WI38 (cell line): ENCODE results near the gene SMARCA1.

Source experiments
- H3K4me3 ChIP-seq: 2 replicates; pipeline ENCODE4 v1.5.1; 2011; ENCODE audit warnings: low read depth, mild to moderate bottlenecking, control low read depth, low read length
- TF ChIP-seq, protein P1 (sequence below): IDR thresholded peaks from 2 replicates; pipeline ENCODE4 v1.5.1; 2012; ENCODE audit warnings: low read depth, mild to moderate bottlenecking, control low read depth, low read length

SMARCA1 gene

DNA sequence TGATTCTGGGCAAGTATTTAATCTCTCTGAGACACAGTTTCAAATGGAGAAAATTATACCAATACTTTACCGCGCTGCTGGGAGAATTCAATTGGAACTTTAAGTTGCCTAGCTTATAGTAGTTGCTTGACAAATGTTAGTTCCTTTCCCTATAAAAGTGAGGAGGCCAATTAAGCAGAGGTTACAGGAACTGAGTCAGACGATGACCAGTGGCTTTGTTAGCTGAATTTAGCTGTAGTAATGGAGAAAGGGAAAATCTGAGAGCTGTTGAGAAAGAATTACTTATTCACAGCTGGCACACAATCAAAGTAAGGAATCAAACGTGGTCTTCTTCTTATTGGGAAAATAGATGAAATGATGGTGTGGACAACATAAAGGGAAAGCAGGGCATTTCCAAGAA lies 29.6 kb downstream of the SMARCA1 start:
- no peak overlapping the region for H3K4me3 ChIP-seq
- TF ChIP-seq, protein P1, sequence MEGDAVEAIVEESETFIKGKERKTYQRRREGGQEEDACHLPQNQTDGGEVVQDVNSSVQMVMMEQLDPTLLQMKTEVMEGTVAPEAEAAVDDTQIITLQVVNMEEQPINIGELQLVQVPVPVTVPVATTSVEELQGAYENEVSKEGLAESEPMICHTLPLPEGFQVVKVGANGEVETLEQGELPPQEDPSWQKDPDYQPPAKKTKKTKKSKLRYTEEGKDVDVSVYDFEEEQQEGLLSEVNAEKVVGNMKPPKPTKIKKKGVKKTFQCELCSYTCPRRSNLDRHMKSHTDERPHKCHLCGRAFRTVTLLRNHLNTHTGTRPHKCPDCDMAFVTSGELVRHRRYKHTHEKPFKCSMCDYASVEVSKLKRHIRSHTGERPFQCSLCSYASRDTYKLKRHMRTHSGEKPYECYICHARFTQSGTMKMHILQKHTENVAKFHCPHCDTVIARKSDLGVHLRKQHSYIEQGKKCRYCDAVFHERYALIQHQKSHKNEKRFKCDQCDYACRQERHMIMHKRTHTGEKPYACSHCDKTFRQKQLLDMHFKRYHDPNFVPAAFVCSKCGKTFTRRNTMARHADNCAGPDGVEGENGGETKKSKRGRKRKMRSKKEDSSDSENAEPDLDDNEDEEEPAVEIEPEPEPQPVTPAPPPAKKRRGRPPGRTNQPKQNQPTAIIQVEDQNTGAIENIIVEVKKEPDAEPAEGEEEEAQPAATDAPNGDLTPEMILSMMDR: no peak

DNA sequence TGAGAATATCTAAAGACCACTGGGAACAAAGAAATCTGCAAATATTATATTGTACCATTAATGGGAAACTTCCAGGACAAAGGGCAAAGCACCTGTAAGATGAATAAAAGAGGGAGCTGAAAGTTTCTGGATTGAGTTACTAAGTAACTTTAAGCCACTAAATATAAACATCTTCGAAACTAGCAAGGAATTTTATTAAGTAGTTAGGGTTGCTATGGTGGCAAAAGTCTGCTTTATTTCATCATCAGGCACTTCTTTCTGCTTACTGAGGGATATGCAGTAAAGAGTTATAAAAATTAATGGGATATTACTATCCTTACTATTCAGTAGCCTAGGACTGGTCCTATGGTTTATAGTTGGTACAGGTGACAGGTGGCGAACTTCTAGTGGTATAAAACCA lies 33.0 kb downstream of the SMARCA1 start:
- no peak overlapping the region for H3K4me3 ChIP-seq
- TF ChIP-seq, protein P1: no peak

GRCh38 chrX:129488359-129488758 lies 34.9 kb downstream of the SMARCA1 start:
- no peak overlapping the region for H3K4me3 ChIP-seq
- TF ChIP-seq, protein P1: no peak

- H3K4me3 ChIP-seq: no peak overlapping the region
- TF ChIP-seq, protein P1: no peak
These were observed 42.4 kb downstream of the SMARCA1 start for GRCh38 chrX:129480889-129481288.

GRCh38 chrX:129478516-129478915 lies 44.8 kb downstream of the SMARCA1 start:
- TF ChIP-seq, protein P1: no peak

DNA sequence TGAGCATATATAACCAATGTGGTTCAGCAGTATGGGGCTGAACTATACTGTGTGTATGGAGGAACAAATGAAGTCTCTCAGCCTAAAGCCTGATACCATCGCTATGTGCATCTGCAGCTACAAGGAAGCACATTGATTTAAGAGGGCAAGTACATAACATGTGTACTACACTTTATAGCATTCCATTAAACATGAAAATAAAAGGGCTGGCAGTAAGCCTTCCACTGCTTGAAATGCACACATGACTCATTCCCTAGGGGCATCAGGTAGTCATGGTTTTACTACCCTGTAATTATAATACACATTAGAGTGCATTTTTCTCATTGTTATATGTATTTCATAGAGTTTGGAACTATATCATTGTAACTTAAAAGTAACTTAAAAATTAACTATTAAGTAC lies 51.2 kb downstream of the SMARCA1 start:
- no peak overlapping the region for H3K4me3 ChIP-seq

More at GRCh38 chrX:129478516-129478915, 44.8 kb downstream of the SMARCA1 start:
- H3K4me3 ChIP-seq: no peak overlapping the region

DNA sequence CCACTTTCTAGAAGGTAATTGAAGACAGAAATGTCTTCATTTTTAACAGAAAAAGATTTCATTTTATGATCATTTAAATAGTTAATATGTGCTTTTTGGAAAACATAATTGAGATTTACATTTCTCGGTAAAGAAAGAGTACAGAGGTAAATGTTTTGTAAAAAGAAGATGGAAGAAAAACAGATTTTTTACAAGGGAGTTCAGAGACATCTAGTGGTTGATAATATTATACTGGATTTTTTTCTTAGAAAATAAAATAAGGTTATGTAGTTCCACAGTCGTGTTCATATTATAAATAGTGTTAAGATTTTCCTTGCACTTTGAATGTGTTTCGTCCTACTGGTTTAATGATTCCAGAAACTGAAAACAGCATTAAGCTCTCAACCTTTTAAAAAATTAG lies 60.6 kb downstream of the SMARCA1 start:
- no peak overlapping the region for H3K4me3 ChIP-seq
- TF ChIP-seq, protein P1: no peak

More for the DNA sequence above, 51.2 kb downstream of the SMARCA1 start:
- TF ChIP-seq, protein P1: no peak
